T follicular helper cell (primary cell): ENCODE results near the gene CD28.
"Not testable (repeated sequence)": the region's sequence is repeated elsewhere in the genome, so short reads cannot be mapped to it uniquely, and the experiment has no call there.

Source experiments
- DNase-seq: peaks from one replicate; pipeline ENCODE4 v3.0.0-alpha.2; 2020; ENCODE audit warnings: low read depth

Gene CD28

GRCh38 chr2:203784710-203785270 lies 78.4 kb downstream of the CD28 start:
- DNase-seq = not testable (repeated sequence)

GRCh38 chr2:203785391-203786110 lies 79.1 kb downstream of the CD28 start:
- DNase-seq = not testable (repeated sequence)

GRCh38 chr2:203786549-203787351 lies 80.3 kb downstream of the CD28 start:
- DNase-seq = no peak

- DNase-seq = no peak
These were observed 81.5 kb downstream of the CD28 start for GRCh38 chr2:203787979-203788378.
